H9 (cell line): Measurements from ENCODE around the gene CENPP. TPM values are rescaled to one million over a fixed set of nuclear protein-coding genes. Genes with fewer than 3 reads are reported as not detected.

Source experiments
- DNase-seq: peaks from one replicate; pipeline ENCODE4 v3.0.0-alpha.2; 2017
- H2AFZ ChIP-seq: one replicate; pipeline ENCODE4 v1.6.1; 2013; ENCODE audit warnings: mild to moderate bottlenecking, low read length, control low read depth, moderate library complexity
- H2AK5ac ChIP-seq: 2 replicates; pipeline ENCODE4 v1.6.1; 2013; ENCODE audit warnings: low read length, control low read depth, mixed read lengths; ENCODE audit not compliant: insufficient read length
- H2BK120ac ChIP-seq: one replicate; pipeline ENCODE4 v1.6.1; 2013; ENCODE audit warnings: low read depth, mild to moderate bottlenecking, low read length, control low read depth, inconsistent platforms; ENCODE audit not compliant: poor library complexity, severe bottlenecking
- H2BK12ac ChIP-seq: 2 replicates; pipeline ENCODE4 v1.6.1; 2013; ENCODE audit warnings: low read length, control low read depth, mixed read lengths, low read depth; ENCODE audit not compliant: insufficient read length
- H2BK15ac ChIP-seq: 2 replicates; pipeline ENCODE4 v1.6.1; 2013; ENCODE audit warnings: low read depth, low read length, control low read depth
- H2BK20ac ChIP-seq: one replicate; pipeline ENCODE4 v1.6.1; 2013; ENCODE audit warnings: low read depth, mild to moderate bottlenecking, low read length, control low read depth, inconsistent platforms; ENCODE audit not compliant: poor library complexity, severe bottlenecking
- H2BK5ac ChIP-seq: 2 replicates; pipeline ENCODE4 v1.6.1; 2013; ENCODE audit warnings: low read length, control low read depth, mixed read lengths; ENCODE audit not compliant: insufficient read length
- H3K14ac ChIP-seq: 2 replicates; pipeline ENCODE4 v1.6.1; 2013; ENCODE audit warnings: low read length, control low read depth; ENCODE audit not compliant: insufficient read depth
- H3K18ac ChIP-seq: 2 replicates; pipeline ENCODE4 v1.6.1; 2013; ENCODE audit warnings: low read depth, mild to moderate bottlenecking, mixed read lengths, low read length, control low read depth; ENCODE audit not compliant: insufficient read length
- H3K23ac ChIP-seq: 2 replicates; pipeline ENCODE4 v1.6.1; 2013; ENCODE audit warnings: low read length, control low read depth, mixed read lengths, low read depth; ENCODE audit not compliant: insufficient read length
- H3K23me2 ChIP-seq: 2 replicates; pipeline ENCODE4 v1.6.1; 2013; ENCODE audit warnings: low read depth, mild to moderate bottlenecking, mixed read lengths, low read length, control low read depth; ENCODE audit not compliant: insufficient read length, poor library complexity, severe bottlenecking
- H3K27ac ChIP-seq: 2 replicates; pipeline ENCODE4 v1.5.1; 2013; ENCODE audit warnings: low read length, control low read depth, mixed read lengths, low read depth; ENCODE audit not compliant: insufficient read length
- H3K27me3 ChIP-seq: 2 replicates; pipeline ENCODE4 v1.6.1; 2013; ENCODE audit warnings: low read length, control low read depth, inconsistent platforms; ENCODE audit not compliant: insufficient read depth
- H3K4ac ChIP-seq: 2 replicates; pipeline ENCODE4 v1.6.1; 2013; ENCODE audit warnings: low read depth, mild to moderate bottlenecking, control low read depth, inconsistent platforms, low read length, moderate library complexity
- H3K4me1 ChIP-seq: 2 replicates; pipeline ENCODE4 v1.6.1; 2013; ENCODE audit warnings: low read length, control low read depth, inconsistent platforms; ENCODE audit not compliant: insufficient read depth
- H3K4me2 ChIP-seq: 2 replicates; pipeline ENCODE4 v1.6.1; 2013; ENCODE audit warnings: low read length, control low read depth, mixed read lengths; ENCODE audit not compliant: insufficient read length, insufficient read depth
- H3K56ac ChIP-seq: 2 replicates; pipeline ENCODE4 v1.6.1; 2013; ENCODE audit warnings: low read depth, mild to moderate bottlenecking, mixed read lengths, low read length, control low read depth; ENCODE audit not compliant: insufficient read length
- H3K79me1 ChIP-seq: 2 replicates; pipeline ENCODE4 v1.6.1; 2013; ENCODE audit warnings: low read depth, mild to moderate bottlenecking, moderate library complexity, low read length, control low read depth, inconsistent platforms; ENCODE audit not compliant: insufficient read depth, poor library complexity, severe bottlenecking
- H3K79me2 ChIP-seq: 2 replicates; pipeline ENCODE4 v1.6.1; 2013; ENCODE audit warnings: low read length, control low read depth, inconsistent platforms; ENCODE audit not compliant: insufficient read depth
- H3K9ac ChIP-seq: 2 replicates; pipeline ENCODE4 v1.6.1; 2013; ENCODE audit warnings: low read length, control low read depth, mixed read lengths; ENCODE audit not compliant: insufficient read length; ENCODE audit errors: extremely low read depth
- H3K9me3 ChIP-seq: one replicate; pipeline ENCODE4 v1.6.1; 2013; ENCODE audit warnings: low read depth, low read length, inconsistent platforms; ENCODE audit not compliant: control insufficient read depth
- H3T11ph ChIP-seq: one replicate; pipeline ENCODE4 v1.6.1; 2013; ENCODE audit warnings: mild to moderate bottlenecking, low read length, control low read depth, inconsistent platforms
- H4K20me1 ChIP-seq: one replicate; pipeline ENCODE4 v1.6.1; 2013; ENCODE audit not compliant: control insufficient read depth, insufficient read length, insufficient read depth
- H4K5ac ChIP-seq: 2 replicates; pipeline ENCODE4 v1.6.1; 2013; ENCODE audit warnings: low read depth, mild to moderate bottlenecking, mixed read lengths, low read length, control low read depth; ENCODE audit not compliant: insufficient read length
- H4K8ac ChIP-seq: replicated peaks from 2 replicates; pipeline ENCODE4 v1.6.1; 2013; ENCODE audit warnings: low read length, control low read depth, mixed read lengths, low read depth; ENCODE audit not compliant: insufficient read length
- H4K91ac ChIP-seq: 2 replicates; pipeline ENCODE4 v1.6.1; 2013; ENCODE audit warnings: low read depth, mild to moderate bottlenecking, moderate library complexity, mixed read lengths, low read length, control low read depth; ENCODE audit not compliant: insufficient read length
- H3K27ac Mint-ChIP-seq, 3 experiments: 2 replicates in 2 of 3; 3 replicates in 1 of 3; pipeline ENCODE4 v1.8.0; 2020 to 2021; ENCODE audit warnings: mixed read lengths in 3 of 3, mild to moderate bottlenecking in 1 of 3, moderate library complexity in 1 of 3
- H3K27me3 Mint-ChIP-seq: 2 replicates; pipeline ENCODE4 v1.8.0; 2021; ENCODE audit warnings: low read depth, mild to moderate bottlenecking, moderate library complexity, mixed read lengths
- H3K36me3 Mint-ChIP-seq, 3 experiments: 2 replicates in 2 of 3; 3 replicates in 1 of 3; pipeline ENCODE4 v1.8.0; 2020 to 2021; ENCODE audit warnings: low read depth in 3 of 3, mixed read lengths in 3 of 3; ENCODE audit not compliant: insufficient read depth in 1 of 3
- H3K4me1 Mint-ChIP-seq, 2 experiments: 2 replicates each; pipeline ENCODE4 v1.8.0; 2020; ENCODE audit warnings: mixed read lengths in 2 of 2
- H3K4me3 Mint-ChIP-seq, 2 experiments: 2 replicates in 1 of 2; 3 replicates in 1 of 2; pipeline ENCODE4 v1.8.0; 2020 to 2021; ENCODE audit warnings: mild to moderate bottlenecking in 2 of 2, mixed read lengths in 2 of 2, moderate library complexity in 1 of 2
- H3K9me3 Mint-ChIP-seq, 2 experiments: 2 replicates in 1 of 2; 3 replicates in 1 of 2; pipeline ENCODE4 v1.8.0; 2020; ENCODE audit warnings: mild to moderate bottlenecking in 2 of 2, mixed read lengths in 2 of 2, moderate library complexity in 1 of 2
- WGBS: extraction: QIAGEN DNeasy Blood & Tissue Kit; methylation state at CpG from one replicate; pipeline ENCODE4 v1.1.7; 2013; ENCODE audit warnings: missing lambda C conversion rate, low lambda C conversion rate, mixed read lengths; ENCODE audit not compliant: insufficient read length; ENCODE audit errors: extremely low coverage; 5-methylcytosine and 5-hydroxymethylcytosine counted together
- microRNA-seq: library from miRNA; unstranded; fragments of <30 nt; microRNA quantifications from one replicate; pipeline ENCODE4, GENCODE V29; 2020; ENCODE audit warnings: borderline microRNAs expressed
- total RNA-seq: library from RNA; stranded (reverse); gene quantifications from 2 replicates; pipeline ENCODE4 v1.2.1, GENCODE V29; 2021
- TF ChIP-seq, protein P1 (sequence below): fragments of 200-600 bp; sonication (generic); conservative IDR thresholded peaks from 3 replicates; pipeline ENCODE4 v1.8.0; 2021; ENCODE audit warnings: antibody characterized with exemption, mild to moderate bottlenecking

CENPP gene
- total RNA-seq, 1 experiment from 2014 or later = 9.1 TPM

DNA sequence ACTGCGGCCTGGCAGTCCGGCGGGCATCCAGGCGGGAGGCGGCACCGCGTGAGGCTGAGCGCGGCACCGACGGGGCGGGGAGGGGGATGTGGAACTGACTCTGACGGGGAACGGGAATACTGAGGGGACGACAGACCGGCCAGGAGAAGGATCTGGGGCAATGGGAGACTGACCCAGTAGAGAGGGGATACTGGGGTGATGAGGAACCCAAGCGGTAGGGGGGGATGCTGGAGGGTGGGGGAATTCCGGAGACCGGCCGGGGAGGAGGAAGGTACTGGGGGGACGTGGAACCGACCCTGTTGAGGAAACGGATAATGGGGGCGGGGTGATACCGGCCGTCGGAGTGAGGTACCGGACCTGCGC, 343.8 kb downstream of the CENPP start:
- Histone ChIP-seq H3K23me2 (peaks cover 5% of the 10 kb centered on the region), H3K18ac (peak overlapping the region; percentile 38), H3K9ac (peak overlapping the region; percentile 14), H3K4me1 (peaks cover 11% of the 10 kb centered on the region; the same call in 1 of the 2 replicates), H2BK5ac (no peak overlapping the region), H3K79me2 (peaks cover 7% of the 10 kb centered on the region; the same call in 1 of the 2 replicates), H3K23ac (no peak overlapping the region), H3T11ph (no peak overlapping the region), H2BK12ac (no peak overlapping the region), H2AFZ (no peak overlapping the region), H3K79me1 (no peaks in the 10 kb centered on the region), H2BK20ac (no peak overlapping the region), H2BK15ac (no peak overlapping the region), H2BK120ac (no peak overlapping the region), H4K5ac (no peak overlapping the region), H4K20me1 (no peaks in the 10 kb centered on the region), H3K27ac (no peak overlapping the region), H3K27me3 (no peaks in the 10 kb centered on the region), H3K9me3 (no peaks in the 10 kb centered on the region), H3K14ac (peak overlapping the region; percentile 29; the same call in 1 of the 2 replicates), H2AK5ac (no peak overlapping the region), H4K91ac (no peak overlapping the region), H3K4ac (no peak overlapping the region), H3K4me2 (peak overlapping the region; percentile 86), H4K8ac (no peak overlapping the region), H3K56ac (no peak overlapping the region)
- H3K27ac Mint-ChIP-seq = peak overlapping the region in 2 of 3 experiments; percentile 5 to 75; a peak in 2 of 7 replicates
- no CpG with 5 or more reads among the region's 29 CpGs for WGBS
- peaks cover 0 to 12% (median 0%) of the 10 kb centered on the region in 3 experiments; a peak in 5 of 7 replicates for H3K36me3 Mint-ChIP-seq
- TF ChIP-seq, protein P1, sequence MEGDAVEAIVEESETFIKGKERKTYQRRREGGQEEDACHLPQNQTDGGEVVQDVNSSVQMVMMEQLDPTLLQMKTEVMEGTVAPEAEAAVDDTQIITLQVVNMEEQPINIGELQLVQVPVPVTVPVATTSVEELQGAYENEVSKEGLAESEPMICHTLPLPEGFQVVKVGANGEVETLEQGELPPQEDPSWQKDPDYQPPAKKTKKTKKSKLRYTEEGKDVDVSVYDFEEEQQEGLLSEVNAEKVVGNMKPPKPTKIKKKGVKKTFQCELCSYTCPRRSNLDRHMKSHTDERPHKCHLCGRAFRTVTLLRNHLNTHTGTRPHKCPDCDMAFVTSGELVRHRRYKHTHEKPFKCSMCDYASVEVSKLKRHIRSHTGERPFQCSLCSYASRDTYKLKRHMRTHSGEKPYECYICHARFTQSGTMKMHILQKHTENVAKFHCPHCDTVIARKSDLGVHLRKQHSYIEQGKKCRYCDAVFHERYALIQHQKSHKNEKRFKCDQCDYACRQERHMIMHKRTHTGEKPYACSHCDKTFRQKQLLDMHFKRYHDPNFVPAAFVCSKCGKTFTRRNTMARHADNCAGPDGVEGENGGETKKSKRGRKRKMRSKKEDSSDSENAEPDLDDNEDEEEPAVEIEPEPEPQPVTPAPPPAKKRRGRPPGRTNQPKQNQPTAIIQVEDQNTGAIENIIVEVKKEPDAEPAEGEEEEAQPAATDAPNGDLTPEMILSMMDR = no peak
- H3K4me3 Mint-ChIP-seq = peak overlapping the region; percentile 94 to 97
- no peaks in the 10 kb centered on the region for H3K27me3 Mint-ChIP-seq
- no peak for DNase-seq
- H3K9me3 Mint-ChIP-seq = no peaks in the 10 kb centered on the region
- peaks cover 12 to 19% of the 10 kb centered on the region in 2 experiments for H3K4me1 Mint-ChIP-seq

Small RNA genes lying within 50 kb of the gene (microRNA-seq; reads per million reads assigned to microRNA genes)
- gene MIR3651 = 0.93 reads per million
- not detected for gene MIR4670

Other genes starting within 250 kb of the CENPP start
- gene SPTLC1, start 210.5 kb upstream of the CENPP start, total RNA-seq = 70.5 and 73.5 TPM in 2 replicates
- 222 and 234 TPM in 2 replicates for gene IARS1, start 32.3 kb upstream of the CENPP start, total RNA-seq
- gene NOL8, start 603 bp upstream of the CENPP start, total RNA-seq = 42.1 and 48.4 TPM in 2 replicates
- gene OGN, start 78.6 kb downstream of the CENPP start, total RNA-seq = not detected in 2 replicates
- gene OMD, start 98.5 kb downstream of the CENPP start, total RNA-seq = not detected in 2 replicates
- not detected in 2 replicates for gene ASPN, start 156.6 kb downstream of the CENPP start, total RNA-seq
- not detected in 2 replicates for gene ECM2, start 210.0 kb downstream of the CENPP start, total RNA-seq